Fibroblast of skin of scalp (primary cell): ENCODE results near the gene HOXD13.

Source experiments
- DNase-seq: peaks from one replicate; pipeline ENCODE4 v3.0.0-alpha.2; 2013

Gene HOXD13

DNA sequence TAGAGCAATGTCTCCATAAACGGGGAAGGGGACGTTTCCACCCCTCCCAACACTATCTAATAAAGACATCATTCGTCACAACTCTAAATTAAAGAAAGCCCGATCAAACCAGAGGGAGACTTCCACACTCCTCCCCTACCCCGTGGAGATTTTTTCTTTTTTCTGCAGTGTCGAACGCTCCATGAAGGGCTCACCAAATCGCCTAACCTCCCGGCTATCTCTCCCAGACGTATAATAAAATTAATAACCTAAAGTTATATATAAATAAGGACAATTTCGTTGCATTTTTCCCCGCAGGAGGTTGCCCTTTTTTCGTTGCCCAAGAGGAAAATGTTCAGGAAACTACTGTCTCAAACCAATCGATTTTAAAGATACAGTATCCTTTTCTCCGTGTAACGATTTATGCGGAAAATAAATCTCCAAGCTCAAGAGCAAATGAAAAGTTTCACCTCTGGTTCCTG lies 11.1 kb upstream of the HOXD13 start:
- DNase-seq, result no peak

DNA sequence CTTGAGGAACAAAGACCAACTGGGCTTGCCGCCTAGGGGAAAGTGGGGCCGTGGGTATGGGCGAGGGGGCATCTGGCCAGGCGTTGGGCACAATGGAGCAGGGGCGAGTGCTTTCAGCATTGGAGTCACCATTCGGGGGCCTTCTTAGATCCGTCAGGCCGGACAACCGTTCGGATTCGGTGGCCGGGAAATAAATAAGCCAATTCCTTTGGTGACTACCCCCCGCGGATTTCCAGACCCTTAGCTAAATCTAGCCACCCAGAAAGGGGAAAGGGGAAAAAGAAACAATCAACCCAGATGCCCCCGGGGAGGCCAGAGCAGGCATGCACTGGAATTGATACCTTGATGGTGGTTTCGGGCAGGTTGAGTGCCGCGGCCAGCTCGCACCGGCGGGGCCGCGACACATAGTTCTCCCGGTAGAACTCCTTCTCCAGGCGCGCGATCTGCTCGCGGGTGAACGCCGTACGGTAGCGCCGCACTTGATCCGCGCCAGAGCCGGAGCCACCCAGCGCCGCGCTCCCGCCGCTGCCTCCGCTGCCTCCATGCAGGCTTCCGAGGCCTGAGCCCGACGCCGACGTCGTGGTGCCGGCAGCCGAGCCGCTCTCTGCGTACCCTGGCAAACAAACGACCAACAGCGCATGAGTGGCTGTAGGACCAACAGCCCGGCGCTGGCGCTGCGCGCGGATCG lies 10.5 kb upstream of the HOXD13 start:
- DNase-seq, result no peak

DNA sequence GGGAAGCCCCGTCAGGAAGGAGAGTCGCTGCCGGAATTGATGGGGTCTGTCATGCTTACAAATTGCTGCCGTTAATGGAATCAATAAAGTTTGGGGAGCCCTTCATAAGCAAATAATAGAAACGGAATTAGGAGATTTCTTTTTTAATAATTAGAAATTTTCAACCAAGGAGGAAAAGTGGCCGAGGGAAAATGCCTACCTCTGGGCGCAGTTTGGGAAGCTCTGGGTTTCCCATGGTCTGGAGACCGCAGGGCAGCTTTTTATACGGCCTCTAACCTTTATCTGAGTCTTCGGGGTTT lies 10.0 kb upstream of the HOXD13 start:
- no peak for DNase-seq

DNA sequence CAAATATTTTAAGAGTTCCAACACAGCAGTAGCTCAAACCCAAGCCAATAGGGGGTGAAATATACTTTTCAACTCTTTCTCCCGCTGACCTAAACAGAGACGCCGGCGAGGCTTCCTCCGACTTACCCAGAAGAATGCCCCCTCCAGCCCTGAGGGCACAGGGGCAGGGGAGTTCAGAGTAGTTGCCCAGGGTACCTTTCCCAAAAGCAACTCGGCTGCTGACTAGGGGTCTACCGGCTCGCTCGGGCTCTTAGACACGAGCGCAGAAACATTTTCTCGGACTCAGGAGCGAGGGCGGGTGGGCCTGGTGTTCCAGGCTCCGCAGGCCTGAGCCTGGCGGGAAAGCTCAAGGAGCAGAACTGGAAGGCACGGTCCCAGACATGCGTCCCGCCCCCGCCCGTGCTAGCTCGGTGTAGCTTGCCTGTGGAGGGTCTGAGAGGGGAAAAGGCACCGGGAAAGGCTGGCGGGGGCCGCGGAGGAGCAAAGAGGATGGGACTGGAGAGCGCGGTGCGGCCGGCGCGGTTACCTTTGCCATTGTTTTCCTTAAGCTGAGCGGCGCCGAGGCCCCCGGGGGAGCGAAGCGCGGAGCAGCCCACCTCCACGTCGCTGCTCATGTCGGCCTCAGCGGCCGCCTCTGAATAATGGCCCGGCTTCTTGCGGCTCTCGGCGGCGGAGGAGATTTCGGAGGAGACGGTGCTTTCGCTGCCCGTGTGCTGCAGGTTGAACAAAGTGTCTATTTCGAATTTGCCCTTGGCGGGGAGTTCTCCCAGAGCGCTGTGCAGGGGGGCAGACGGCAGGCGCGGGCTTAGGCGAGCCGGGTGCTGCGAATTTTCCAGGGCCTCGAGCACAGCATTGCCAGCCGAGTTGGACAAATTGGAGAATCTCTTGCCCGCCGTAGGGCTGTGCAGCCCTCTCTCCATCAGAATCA lies 9.4 kb upstream of the HOXD13 start:
- no peak for DNase-seq

DNA sequence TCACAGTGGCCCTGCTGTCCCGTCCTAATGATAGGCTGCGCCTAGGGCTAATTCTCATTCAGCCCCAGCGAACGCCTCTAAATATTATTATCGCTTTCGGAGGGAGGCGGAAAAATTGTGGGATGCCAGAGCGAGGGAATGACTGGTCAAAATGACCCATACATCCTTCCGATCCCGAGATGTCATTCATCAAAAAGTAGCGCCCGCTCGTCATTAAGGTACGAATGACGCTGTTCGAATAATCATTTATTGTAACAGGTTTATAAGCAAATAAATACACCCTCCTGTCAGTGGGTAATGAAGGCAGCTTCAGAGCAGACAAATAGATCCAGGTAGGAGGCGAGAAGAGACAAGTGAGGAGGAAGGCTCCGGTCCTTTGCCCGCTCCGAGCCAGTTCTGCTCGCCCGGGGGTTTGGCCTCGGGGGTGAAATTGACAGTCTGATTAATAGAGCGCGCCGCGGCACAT lies 8.7 kb upstream of the HOXD13 start, which contains the start of gene EVX2:
Gene EVX2 (minus strand): TSS at position 167 of the 466 bp plus-strand sequence. CDS start 186 bp downstream, outside the sequence.
- no peak for DNase-seq

DNA sequence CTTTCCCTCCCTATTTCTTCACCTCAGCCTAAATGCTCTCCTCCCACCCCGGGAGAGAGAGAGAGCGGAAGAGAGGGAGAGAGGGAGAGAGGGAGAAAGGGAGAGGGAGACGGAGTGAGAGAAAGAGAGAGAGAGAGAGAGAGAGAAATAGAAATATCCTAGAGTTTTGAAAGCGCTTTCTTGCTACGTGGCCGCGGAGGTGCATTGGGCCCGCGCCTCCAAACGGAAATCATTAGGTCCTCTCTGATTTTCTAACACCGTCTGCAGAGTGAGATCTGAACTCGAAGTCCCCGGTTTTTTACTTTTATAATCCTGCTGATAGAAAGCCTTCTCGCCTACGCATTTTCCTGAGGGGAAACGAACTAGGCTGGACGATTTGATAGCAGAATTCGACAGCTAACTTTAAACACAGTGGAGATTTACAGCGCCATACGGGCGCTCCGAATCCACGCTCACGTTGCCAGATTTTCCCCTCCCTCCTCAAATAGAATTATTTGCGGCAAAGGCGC lies 7.9 kb upstream of the HOXD13 start:
- no peak for DNase-seq

DNA sequence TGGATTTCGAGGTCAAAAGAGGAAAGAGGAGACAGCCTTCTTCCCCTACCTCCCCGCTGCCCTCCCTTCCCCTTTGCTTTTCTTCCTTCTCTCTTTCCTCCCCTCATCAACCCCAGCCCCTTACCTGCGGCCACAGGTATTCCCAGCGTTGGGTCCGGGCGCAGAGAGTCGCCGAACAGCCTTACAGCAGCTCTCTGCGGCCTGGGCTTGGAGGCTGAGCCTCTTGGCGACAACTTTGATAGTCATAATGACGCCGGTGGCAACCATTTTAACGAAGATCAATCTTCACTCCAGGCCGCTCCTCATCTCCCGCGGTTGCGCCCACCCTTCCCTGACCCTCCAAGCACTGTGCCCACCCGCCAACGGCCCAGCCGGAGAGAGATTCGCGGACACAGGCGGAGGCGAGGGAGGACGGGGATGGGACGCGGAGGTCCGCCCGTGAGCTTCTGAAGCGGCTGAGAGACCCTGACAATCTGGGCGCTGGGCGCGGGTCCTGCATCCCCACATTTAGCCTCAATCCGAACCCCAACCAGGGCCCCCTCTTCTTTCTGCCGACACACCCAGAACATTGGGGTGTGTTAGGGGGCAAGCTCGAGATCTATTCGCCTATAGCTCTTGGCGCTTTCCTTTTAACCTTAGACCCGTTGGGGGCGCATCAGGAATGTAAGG lies 7.3 kb upstream of the HOXD13 start:
- DNase-seq, result no peak

DNA sequence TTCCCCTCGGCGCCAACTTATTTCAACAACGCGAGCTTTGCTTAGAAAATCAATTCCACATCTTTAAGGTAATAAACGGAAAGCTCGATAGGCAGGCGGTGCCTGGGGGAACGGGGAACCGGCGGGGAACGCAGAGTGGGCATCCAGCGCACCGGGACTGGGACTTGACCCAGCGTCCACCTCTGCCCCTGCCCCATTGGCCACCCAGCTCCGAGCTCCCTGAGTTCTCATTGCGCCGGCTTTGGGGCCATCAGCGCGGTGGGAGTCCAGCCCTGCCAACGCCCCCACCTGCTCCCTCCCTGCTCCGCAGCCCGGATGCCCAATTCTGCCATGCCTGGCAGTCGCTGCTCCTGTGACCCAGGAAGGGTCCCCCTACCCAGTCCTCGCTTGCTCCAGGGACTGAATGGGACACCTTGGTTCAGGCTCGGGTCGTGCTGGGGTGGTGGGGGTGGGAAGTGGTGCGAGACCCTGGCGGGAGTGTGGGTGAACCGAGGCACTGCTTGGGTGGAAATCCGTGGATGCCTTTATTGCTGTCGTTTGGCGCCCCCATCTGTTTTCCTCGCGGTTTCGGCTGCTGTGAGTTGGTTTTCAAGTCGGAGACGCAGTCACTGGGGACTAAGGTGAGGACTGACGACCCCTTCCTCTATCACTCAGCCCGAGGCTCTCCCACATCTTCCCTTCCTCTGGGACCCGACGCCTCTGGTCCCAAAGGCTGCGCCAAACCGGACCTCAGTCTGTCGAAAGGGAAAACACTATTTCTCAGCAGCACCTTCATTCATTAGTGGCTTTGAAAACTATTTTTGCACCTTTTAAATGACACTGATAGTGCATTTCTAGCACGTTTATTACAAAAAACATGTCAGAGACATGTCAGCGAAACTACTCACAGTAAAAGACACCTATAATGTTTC lies 6.4 kb upstream of the HOXD13 start:
- DNase-seq, result no peak

DNA sequence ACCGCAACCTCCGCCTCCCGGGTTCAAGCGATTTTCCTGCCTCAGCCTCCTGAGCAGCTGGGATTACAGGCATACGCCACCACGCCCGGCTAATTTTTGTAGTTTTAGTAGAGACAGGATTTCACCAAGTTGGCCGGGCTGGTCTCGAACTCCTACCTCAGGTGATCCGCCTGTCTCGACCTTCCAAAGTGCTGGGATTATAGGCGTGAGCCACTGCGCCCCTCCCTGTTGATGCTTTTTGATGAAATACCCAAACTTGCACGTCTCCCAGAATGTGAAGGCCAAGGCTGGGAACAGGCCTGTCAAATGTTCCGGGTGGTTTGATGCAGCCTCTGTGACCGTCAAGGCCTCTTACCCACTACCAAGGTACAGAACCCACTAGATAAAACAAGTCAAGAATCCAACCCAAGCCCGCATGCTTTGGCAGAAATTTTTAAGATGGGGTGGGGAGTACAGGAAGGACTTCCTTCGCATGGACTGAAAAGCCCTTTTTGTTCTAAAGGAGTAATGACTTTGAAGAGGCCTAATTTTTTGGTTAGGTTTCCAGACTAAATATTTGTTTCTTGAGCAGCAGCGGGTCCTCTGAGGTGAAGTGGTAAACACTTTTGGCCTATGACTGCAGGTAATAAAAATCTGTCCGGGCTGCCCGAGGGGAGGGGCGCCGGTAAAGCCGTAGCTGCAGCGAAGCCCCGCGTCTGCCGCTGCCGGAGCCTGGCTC lies 5.0 kb upstream of the HOXD13 start:
- no peak for DNase-seq

DNA sequence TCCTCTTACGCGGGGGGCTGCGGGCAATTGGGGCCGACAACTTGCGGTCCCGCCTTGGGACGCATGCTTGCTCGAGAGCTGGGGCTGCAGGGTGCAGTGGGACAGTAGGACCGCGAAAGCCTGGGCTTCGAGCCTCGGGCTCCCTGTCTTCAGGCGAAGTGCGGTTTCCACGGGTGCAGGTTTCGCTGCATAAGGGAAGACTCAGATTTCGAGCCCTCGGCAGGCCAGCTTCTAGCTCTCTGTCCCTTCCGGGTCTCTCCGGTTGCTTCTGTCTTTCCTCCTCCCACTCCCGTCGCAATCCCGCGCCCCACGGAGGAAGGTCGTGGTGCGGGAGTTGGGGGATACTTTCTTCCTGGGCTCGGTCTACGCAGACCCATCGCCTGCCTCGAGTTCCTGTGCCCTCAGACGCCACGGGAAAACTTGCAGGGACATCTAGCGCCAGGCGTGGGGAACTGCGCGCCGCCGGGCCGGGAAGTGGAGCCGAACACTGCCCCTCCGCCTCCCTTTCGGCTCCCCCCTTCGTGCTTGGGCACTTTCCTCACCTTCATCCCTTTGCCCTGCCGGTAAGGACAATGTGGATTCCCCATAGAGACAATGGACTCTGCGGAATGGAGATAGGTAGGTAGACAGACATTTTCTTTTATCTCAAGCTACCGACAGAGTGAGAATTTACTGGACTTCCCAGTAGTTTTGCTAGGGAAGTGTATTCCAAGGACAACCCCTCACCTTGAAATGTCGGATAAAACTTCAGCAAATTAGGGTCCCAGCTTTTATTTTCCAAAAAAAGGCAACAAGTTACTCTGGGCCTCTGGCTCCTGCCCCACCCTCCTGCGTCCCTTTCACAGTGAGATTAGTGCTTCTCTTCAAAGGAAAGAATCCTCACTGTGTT lies 4.2 kb upstream of the HOXD13 start:
- peak; percentile 57 for DNase-seq

DNA sequence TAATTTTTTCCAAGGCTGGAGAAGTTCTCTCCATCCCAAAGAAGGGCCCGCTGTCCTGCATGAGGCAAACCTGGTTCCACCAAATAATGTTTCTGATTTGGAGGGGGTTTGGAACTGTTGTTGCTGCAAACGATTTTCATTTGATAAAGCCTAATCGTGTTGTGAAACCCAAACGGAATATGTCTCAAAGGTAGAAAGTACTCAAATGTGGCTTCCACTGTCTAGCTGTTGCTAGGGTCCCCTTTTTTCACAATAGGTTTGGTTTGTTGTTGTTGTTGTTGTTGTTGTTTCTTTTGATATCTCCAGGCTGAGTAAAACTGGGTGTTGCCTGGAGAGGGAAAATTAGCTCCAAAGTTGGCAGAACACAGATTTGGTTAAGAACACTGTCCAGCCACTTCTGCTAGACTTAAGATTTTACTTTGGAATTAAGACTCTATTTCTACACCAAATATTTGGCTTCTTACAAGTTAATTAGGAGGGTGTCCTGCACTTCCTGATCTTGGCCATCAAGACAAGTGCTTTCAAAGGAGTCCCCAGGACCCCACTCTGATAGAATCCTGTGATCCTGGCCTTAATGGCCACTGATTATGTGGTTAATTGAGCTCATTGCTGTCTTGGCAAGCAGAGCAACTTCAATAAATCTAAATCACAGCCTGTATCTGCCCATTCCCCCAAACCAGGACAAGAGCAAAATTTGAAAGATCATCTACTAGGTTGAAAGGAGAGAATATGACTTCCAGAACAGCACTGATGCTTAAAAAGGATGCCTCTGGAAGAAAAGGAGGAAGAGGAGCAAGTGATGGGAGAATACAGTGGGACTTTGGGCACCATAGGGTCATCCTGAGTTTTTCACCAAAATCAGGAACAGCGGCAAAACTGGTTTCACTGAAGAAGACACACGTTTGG lies 3.3 kb upstream of the HOXD13 start:
- no peak for DNase-seq

DNA sequence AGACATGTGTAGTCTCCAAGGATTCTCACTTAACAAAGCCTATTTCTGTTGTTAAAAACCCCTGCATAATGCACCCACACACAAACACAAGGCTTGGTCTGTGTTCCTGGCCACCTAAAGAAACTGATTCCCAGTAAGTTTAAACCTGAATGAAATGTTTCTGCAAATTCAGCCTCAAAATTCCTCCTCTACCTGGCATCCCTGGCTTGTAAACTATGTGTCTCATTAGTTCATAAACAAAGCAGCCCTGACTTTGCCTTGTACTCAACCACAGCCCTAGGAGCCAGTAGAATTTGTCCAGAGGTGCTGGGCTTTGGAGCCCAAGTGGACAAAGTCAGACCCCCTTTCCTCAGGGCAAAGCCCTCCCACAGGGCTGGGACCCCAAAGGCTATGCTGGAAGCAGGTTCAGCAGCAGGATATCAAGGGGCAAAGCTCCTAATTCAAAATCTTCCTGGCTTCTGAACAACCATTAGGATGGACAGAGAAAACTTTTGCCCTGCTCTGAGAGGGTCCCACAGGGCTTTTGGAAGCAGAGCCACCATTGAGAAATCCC lies 2.6 kb upstream of the HOXD13 start:
- DNase-seq, result no peak

DNA sequence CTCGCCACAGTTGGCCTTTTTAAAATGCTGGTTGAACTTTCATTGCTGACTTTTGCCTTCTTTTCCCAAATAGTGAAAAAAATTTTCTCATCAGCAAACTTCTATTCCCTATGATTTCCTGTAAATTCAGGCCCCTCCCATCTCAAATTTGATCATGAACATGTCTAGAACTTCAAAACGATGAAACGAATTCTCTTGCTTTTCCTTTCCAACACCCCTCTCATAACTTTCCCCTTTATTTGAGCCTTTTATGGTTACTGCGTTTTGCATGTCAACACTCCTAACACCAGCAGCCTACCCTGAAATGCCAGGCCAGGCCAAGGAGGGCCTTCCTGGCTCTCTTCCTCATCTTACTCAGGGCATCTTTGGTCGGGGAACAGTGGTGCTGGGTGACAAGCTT lies 1.7 kb upstream of the HOXD13 start:
- DNase-seq, result no peak

DNA sequence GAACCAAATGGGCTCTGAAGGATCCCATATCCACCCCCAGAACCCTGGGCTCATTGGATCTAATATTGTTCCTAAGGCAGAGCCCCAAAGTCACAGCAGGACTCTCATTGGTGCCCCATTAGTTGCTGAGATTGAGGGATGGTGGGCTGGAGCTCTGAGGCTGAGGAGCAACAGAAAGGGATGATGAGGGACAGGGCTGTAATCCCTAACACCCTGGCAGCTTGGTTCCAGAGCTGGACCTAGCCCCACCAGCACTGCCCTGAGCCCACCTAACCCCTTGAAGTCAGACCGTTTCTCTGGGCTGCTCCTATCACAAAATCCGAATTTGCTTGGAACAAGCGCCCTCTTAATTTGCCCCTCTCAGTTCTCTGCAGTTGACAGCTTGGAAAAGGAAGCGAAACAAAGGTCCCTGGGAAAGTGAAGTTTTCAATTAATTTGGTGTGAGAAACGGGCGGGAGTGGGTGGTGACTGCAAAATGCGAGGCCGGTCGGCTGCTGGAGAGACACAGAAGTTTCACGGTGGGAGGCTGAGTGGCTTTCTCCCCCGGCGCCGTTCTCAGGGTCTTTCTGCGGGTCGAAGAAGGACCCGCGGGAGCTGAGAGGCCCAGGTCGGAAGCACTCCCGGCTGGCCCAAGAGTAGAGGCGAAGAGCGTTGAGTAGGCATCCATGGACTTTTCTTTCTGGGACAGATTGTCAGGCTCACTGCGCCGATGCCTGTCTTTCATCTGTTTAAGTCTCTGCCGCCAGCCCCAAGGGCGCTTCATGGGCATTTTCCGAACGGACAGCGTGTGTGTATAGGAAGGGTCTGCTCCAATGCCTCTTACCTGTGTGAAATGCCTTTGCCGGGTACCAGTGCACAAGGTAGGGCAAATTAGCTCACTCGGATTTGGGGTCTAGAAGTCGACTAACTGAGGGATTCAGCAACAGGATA lies 927 bp upstream of the HOXD13 start:
- DNase-seq, result no peak

DNA sequence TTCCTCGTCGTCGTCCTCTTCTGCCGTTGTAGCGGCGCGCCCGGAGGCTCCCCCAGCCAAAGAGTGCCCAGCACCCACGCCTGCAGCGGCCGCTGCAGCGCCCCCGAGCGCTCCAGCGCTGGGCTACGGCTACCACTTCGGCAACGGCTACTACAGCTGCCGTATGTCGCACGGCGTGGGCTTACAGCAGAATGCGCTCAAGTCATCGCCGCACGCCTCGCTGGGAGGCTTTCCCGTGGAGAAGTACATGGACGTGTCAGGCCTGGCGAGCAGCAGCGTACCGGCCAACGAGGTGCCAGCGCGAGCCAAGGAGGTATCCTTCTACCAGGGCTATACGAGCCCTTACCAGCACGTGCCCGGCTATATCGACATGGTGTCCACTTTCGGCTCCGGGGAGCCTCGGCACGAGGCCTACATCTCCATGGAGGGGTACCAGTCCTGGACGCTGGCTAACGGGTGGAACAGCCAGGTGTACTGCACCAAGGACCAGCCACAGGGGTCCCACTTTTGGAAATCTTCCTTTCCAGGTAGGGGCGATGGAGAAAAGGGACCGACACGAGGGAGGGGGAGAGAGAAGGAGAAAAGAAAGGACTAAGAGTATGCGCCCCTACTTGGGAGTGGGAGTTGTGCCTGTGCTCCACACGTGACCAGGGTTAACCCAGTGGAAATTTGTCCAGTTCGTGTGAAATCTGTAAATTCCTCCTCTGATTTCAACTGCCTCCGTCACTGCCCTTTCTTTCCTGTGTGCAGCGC lies 800 bp downstream of the HOXD13 start:
- no peak for DNase-seq

DNA sequence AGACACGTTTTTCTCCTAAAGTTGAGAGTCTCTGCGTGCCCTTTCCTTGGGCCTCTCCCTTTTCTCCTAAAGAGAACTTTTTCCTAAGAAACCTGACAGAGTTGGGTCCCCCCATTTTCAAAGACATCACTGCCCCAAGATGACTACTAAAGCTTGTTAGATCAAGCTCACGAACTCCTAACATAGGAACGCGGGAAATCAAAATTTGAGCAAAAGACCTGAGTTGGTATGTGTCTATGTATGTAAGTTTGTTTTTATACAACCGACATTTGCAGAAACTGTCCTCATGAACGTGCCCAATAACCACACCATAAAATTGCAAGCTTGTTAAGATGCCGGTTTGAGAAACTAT lies 1.4 kb downstream of the HOXD13 start:
- no peak for DNase-seq

DNA sequence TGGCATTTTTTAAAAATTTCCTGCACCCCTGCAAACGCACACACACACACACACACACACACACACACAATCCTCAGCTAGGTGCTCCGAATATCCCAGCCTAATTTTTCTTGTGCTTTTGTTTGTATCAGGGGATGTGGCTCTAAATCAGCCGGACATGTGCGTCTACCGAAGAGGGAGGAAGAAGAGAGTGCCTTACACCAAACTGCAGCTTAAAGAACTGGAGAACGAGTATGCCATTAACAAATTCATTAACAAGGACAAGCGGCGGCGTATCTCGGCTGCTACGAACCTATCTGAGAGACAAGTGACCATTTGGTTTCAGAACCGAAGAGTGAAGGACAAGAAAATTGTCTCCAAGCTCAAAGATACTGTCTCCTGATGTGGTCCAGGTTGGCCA lies 1.8 kb downstream of the HOXD13 start:
- DNase-seq, result no peak
